ENCODE measurements around the gene LRIG1. TPM values are rescaled to one million over a fixed set of nuclear protein-coding genes. Genes with fewer than 3 reads are reported as not detected.

LRIG1 gene
- total RNA-seq, 4 donors from 2014 or later, result 42.3 to 152 (median 66.1) TPM

DNA sequence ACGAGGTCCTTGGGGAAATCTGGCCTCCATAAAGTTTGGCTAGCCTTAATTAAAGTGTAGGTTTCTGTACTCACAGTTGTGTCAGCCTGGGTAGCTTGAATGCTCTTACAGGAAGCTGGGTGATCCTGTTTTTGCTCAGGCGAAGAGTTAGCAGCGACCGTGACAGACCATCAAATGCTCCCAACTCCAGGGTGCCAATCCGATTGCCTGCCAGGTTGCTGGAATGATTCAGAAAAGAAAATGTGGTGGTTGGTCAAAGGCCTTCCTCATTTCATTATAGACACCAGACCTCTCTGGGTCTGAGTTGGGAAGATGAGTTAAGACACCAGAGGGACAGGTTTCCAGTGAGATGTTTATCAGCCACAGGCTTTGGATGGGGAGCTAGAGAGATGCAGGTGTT is 86.0 kb downstream of the LRIG1 start:
- TF ChIP-seq CTCF (IDR thresholded peaks at IDR 0.05; ENCODE audit: low read depth), result no peak

DNA sequence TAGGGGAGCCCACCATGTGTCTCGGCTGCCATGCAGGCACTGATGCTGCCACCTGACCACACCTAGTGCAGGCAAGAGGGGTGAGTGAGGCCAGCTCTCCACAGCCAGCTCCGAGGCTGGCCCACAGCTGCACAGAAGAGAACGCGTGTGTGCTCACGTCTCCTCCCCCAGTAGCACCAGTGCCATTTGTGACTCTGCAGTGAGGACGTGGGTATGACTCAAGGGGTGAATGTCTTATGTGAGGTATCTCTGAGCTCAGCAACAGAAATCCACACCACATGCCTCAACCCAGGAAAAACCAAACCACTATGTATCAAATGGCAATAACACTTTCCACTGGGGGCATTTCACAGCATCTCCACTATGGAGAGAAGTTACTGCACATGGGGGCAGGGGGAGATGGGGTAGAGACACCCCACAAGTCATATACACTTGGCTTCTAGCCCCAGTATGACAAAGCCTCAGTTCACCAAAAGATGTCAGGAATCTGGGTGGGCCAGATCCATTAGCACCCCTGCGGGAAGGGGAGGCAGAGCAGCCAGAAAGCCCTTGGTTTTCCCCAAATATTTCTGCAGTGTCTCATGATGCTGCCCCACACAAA is 87.6 kb downstream of the LRIG1 start:
- TF ChIP-seq CTCF (IDR thresholded peaks at IDR 0.05; ENCODE audit: low read depth), result no peak

DNA sequence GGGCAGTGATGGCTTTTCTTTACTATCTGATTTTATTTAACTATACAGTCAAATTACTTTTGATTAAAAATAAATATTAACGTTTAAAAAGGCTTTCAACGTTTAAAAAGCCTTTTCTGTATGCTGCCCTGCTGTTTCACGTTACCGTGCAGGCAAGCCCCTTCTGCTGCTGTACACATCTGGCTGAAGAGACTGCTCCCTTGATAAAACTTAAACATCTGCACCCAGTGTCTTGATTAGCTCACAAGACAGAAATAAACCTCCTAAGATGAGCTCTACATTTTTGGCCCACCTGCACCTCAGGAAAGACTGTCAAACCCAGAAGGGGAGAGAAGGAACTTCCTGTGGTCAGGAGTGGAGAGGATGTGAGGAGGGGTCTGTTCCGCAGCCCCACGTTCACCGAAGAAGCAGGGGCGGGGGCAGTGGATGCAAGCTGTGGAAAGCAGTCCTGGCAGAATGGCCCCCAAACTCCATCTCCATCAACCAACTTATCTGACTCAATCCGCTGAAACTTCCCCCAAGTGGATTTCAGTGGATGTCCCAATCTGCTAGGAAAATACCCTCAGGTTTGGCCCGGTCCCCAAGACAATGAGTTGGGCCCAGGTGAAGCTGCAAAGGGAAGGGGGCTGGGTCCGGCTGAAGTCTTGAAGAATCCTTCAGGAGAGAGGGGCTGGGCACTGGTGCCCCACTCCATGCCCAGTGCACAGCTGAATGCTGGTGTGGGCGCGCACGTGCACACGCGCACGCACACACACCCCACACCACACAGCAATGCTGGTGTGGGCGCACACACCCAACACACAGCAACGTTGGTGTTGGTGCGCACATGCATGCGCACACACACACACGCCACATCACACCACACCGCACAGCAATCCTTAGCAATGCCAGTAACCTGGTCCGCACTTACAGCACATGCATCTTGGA is 88.6 kb downstream of the LRIG1 start:
- no peak for TF ChIP-seq CTCF (IDR thresholded peaks at IDR 0.05; ENCODE audit: low read depth)

DNA sequence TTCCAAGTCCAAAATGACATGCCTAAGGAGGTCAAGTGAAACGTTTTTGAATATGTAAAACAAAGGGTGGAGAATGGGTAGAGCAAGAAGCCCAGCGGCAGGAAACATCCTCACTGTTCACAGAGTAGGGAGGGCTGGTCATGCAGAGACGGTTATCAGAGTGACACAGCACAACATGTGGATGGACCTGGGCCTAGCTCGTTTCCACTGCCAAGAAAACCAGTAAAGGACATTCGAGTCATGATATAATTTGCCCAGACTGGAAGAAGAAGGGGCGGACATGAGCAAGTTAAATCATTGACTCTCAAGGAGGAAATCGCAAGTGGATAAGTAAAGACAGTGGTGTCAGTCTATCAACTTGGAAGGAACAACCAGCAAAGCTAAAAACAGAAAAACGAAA is 89.3 kb downstream of the LRIG1 start:
- TF ChIP-seq CTCF (IDR thresholded peaks at IDR 0.05; ENCODE audit: low read depth), result no peak

GRCh38 chr3:66410976-66411375 is 89.8 kb downstream of the LRIG1 start:
- no peak for TF ChIP-seq CTCF (IDR thresholded peaks at IDR 0.05; ENCODE audit: low read depth)

DNA sequence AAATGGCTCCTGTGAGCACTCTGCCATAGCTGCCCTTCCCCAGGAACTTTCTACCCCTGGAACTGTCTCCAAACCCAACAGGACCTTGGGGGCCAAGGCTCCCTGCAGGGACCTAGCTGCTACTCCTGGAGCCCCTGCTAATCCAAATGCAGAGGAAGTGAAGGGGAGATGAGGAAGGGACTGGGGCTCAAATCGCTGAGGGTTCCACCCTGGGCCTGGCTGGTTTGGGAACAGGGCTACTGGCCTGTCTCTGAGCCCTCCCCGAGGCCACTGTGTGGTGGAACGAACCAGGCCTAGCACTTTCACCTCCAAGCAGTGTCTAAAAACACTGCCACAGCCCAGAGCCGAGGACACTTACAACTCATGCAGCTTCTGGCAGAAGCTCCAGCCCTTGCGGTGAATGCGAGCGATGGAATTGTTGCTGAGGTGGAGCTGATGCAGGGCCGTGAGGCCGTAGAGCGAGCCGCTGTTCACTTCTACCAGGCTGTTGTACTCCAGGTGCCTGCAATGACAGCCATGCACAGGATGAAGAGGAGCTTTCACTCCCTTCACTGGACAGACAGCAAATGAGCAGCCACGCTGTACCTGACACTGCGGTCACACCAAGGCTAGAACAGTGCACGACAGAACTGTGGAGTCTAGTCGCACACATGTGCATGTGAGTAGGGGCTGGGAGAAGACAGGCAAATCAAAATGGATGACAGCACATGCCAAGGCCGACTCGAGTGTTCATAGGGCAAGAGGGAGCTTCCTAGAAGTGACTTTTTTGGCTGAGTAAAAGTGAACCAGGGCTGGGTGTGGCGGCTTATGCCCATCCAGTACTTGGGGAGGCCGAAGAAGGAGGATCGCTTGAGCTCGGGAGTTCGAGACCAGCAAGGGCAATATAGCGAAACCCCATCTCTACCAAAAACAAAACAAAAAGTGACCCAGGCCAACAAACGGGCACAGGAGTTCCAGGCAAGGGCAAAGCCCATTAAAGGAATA is 90.8 kb downstream of the LRIG1 start:
- TF ChIP-seq CTCF (IDR thresholded peaks at IDR 0.05; ENCODE audit: low read depth), result no peak

Measured in subcutaneous adipose tissue (tissue), 4 donors.